ENCODE measurements around the gene BCL2L14.

Gene BCL2L14

DNA sequence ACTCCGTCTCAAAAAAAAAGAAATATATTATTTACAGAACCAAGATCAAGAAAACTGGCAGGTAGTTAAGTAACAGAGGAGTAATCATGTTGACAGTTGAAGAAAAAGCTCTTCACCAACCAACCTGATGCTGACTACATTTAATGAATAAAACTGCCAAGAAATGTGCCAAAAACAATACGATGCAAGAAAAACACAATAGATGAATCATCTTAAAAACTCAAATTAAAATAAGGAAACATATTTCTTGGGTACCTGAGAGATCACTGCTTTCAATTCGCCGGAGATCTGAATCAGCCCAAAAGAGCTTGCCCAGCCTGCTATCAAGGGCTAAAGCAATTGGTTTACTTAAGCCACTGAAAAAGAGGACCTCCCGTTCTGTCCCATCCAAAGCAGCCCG, 76.4 kb downstream of the BCL2L14 start:
- no peak overlapping the region for H3K4me3 ChIP-seq (ENCODE audit: low read length)
- H3K36me3 ChIP-seq (ENCODE audit: control insufficient read depth, low read depth, low read length): peaks cover 40% of the 10 kb centered on the region
- H3K4me1 ChIP-seq (ENCODE audit: control insufficient read depth, low read depth, low read length): no peaks in the 10 kb centered on the region
- H3K9ac ChIP-seq (ENCODE audit: low read length): no peak overlapping the region
- H3K9me3 ChIP-seq (ENCODE audit: control insufficient read depth, low read depth, low read length): no peaks in the 10 kb centered on the region
- no peak overlapping the region for H3K27ac ChIP-seq (ENCODE audit: low read length)
- H3K27me3 ChIP-seq (ENCODE audit: control insufficient read depth, insufficient read depth, low read length): no peaks in the 10 kb centered on the region

All from iPS-18a (cell line).